ENCODE data around the gene LAMB3.

The LAMB3 gene

DNA sequence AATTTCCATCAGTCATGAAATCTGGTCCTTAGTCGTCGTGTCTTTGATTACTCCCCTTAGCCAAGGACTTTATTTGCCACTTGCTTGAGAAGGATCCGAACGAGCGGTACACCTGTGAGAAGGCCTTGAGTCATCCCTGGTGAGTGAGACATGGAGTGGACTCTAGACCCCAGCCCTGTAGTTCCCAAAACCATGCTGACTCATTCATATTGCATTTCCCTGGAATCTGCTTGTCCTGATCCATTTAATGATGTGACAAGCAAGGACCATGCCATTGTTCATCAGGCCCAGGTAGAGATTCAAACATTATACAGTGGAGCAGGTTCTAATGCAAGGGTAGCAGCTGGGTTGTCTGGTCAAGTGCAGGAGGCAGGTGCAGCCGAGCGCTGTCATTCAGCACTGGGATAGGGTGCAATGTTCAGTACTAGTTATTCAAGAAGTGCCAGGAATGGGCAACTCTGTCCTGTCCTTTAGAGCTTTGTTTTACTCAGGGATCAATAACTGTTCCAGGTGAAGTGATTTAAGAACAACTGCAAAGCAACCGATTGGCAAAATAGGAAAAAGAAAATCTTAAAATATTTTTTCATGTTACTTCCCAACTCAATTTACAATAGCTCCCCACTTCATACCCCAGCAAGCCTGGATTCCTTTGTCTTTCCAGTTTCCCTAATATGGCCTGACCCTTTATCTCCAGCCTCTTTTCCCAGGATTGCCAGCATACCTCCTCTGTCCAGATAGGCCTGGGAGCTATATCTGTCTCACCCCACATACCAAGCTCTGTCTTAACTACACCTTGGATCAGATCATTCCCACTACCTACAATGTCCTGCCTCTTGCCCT, 42.2 kb downstream of the LAMB3 start:
- H3K9ac ChIP-seq (ENCODE audit: low read length), result no peak overlapping the region
- H3K27ac ChIP-seq (ENCODE audit: low read depth, low read length), result no peak overlapping the region
- no peaks in the 10 kb centered on the region for H3K9me3 ChIP-seq (ENCODE audit: insufficient read depth, low read length)
- no peaks in the 10 kb centered on the region for H3F3A ChIP-seq (ENCODE audit: insufficient read depth)
- H4K20me1 ChIP-seq (ENCODE audit: low read depth, low read length), result no peaks in the 10 kb centered on the region
- no peaks in the 10 kb centered on the region for H3K79me2 ChIP-seq (ENCODE audit: insufficient read depth, low read length)
- no peaks in the 10 kb centered on the region for H3K36me3 ChIP-seq (ENCODE audit: low read length)
- no peaks in the 10 kb centered on the region for H3K27me3 ChIP-seq (ENCODE audit: low read length)
- H3K9me2 ChIP-seq (replicated peaks; ENCODE audit: insufficient read depth, low read length), result no peaks in the 10 kb centered on the region
- H3K4me2 ChIP-seq (ENCODE audit: low read depth, low read length, poor library complexity, severe bottlenecking), result no peak overlapping the region
- TF ChIP-seq EZH2phosphoT487 (conservative IDR thresholded peaks at IDR 0.05; ENCODE audit: low read length) (no peak), CTCF (IDR thresholded peaks at IDR 0.05; ENCODE audit: insufficient read depth, low read length, poor library complexity, severe bottlenecking) (no peak)
- no peak overlapping the region for H3K4me3 ChIP-seq (ENCODE audit: insufficient read depth, low read length, poor library complexity, severe bottlenecking)
- no peak overlapping the region for H2AFZ ChIP-seq (ENCODE audit: low read depth, low read length, severe bottlenecking)

DNA sequence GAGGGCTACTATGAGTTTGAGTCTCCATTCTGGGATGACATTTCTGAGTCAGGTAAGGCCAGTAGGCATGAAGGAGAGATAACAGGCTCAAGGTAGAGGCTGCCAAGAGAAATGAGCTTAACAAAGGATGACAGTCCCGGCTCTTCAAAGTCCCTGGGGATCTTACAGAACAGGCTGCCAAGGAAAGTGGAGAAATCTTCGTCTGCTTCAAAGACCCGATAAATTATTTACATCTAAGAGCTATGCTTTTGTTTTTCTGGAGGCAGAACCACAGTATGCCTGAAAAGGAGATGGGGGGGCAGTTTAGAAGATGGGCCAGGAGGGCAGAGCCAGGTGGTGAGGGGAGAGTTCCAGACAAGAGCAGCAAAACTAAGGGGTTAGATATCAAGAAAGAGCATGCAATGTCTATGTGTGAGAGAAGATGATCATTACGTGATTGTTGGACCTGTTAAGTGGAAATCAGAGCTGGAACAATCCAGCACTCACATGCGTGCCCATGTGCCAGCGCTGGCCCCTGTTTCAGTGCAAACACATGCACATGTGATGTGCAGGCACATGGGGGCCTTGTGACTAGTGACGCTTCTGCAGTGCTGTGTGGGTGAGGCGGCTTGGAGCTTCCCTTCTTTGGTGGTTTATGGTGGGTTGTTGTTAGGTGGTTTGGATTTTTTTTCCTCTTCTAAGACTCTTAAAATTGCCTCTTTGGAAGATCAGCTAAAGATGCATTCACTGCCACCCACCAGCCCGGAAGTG, 43.0 kb downstream of the LAMB3 start:
- H3F3A ChIP-seq (ENCODE audit: insufficient read depth), result no peaks in the 10 kb centered on the region
- H3K27ac ChIP-seq (ENCODE audit: low read depth, low read length), result no peak overlapping the region
- TF ChIP-seq CTCF (IDR thresholded peaks at IDR 0.05; ENCODE audit: insufficient read depth, low read length, poor library complexity, severe bottlenecking) (no peak), EZH2phosphoT487 (conservative IDR thresholded peaks at IDR 0.05; ENCODE audit: low read length) (no peak)
- H3K9me3 ChIP-seq (ENCODE audit: insufficient read depth, low read length), result no peaks in the 10 kb centered on the region
- H3K79me2 ChIP-seq (ENCODE audit: insufficient read depth, low read length), result no peaks in the 10 kb centered on the region
- no peaks in the 10 kb centered on the region for H3K27me3 ChIP-seq (ENCODE audit: low read length)
- no peaks in the 10 kb centered on the region for H4K20me1 ChIP-seq (ENCODE audit: low read depth, low read length)
- no peak overlapping the region for H3K4me3 ChIP-seq (ENCODE audit: insufficient read depth, low read length, poor library complexity, severe bottlenecking)
- no peak overlapping the region for H3K4me2 ChIP-seq (ENCODE audit: low read depth, low read length, poor library complexity, severe bottlenecking)
- H3K9me2 ChIP-seq (replicated peaks; ENCODE audit: insufficient read depth, low read length), result no peaks in the 10 kb centered on the region
- no peak overlapping the region for H2AFZ ChIP-seq (ENCODE audit: low read depth, low read length, severe bottlenecking)
- no peak overlapping the region for H3K9ac ChIP-seq (ENCODE audit: low read length)
- H3K36me3 ChIP-seq (ENCODE audit: low read length), result no peaks in the 10 kb centered on the region

DNA sequence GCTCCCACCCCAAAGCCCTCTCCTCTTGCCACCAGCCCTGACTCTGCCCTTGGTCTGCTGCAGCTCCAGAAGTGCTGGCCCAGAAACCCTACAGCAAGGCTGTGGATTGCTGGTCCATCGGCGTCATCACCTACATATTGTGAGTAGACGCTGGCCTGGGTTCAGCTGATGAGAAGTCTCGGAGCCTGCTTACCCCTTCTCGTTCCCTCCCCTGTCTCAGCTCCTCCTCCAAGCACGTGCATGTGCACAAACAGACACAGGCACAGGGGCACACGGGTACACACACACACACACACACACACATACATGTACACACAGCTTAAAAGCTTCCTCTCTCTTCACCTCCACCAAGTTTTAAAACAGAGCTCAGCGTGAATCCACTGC, 44.4 kb downstream of the LAMB3 start:
- H3K4me3 ChIP-seq (ENCODE audit: insufficient read depth, low read length, poor library complexity, severe bottlenecking), result no peak overlapping the region
- H3K9me2 ChIP-seq (replicated peaks; ENCODE audit: insufficient read depth, low read length), result no peaks in the 10 kb centered on the region
- H3K27me3 ChIP-seq (ENCODE audit: low read length), result no peaks in the 10 kb centered on the region
- no peaks in the 10 kb centered on the region for H3F3A ChIP-seq (ENCODE audit: insufficient read depth)
- no peak overlapping the region for H2AFZ ChIP-seq (ENCODE audit: low read depth, low read length, severe bottlenecking)
- H3K4me2 ChIP-seq (ENCODE audit: low read depth, low read length, poor library complexity, severe bottlenecking), result no peak overlapping the region
- H3K9me3 ChIP-seq (ENCODE audit: insufficient read depth, low read length), result no peaks in the 10 kb centered on the region
- no peaks in the 10 kb centered on the region for H4K20me1 ChIP-seq (ENCODE audit: low read depth, low read length)
- H3K79me2 ChIP-seq (ENCODE audit: insufficient read depth, low read length), result no peaks in the 10 kb centered on the region
- no peaks in the 10 kb centered on the region for H3K36me3 ChIP-seq (ENCODE audit: low read length)
- no peak overlapping the region for H3K9ac ChIP-seq (ENCODE audit: low read length)
- no peak for TF ChIP-seq EZH2phosphoT487 (conservative IDR thresholded peaks at IDR 0.05; ENCODE audit: low read length)
- no peak for TF ChIP-seq CTCF (IDR thresholded peaks at IDR 0.05; ENCODE audit: insufficient read depth, low read length, poor library complexity, severe bottlenecking)
- H3K27ac ChIP-seq (ENCODE audit: low read depth, low read length), result no peak overlapping the region

All from SU-DHL-6 (cell line).